Measurements from ENCODE around the gene MFSD11.
"Not testable (repeated sequence)": the region's sequence is repeated elsewhere in the genome, so short reads cannot be mapped to it uniquely, and the experiment has no call there.

The MFSD11 gene

DNA sequence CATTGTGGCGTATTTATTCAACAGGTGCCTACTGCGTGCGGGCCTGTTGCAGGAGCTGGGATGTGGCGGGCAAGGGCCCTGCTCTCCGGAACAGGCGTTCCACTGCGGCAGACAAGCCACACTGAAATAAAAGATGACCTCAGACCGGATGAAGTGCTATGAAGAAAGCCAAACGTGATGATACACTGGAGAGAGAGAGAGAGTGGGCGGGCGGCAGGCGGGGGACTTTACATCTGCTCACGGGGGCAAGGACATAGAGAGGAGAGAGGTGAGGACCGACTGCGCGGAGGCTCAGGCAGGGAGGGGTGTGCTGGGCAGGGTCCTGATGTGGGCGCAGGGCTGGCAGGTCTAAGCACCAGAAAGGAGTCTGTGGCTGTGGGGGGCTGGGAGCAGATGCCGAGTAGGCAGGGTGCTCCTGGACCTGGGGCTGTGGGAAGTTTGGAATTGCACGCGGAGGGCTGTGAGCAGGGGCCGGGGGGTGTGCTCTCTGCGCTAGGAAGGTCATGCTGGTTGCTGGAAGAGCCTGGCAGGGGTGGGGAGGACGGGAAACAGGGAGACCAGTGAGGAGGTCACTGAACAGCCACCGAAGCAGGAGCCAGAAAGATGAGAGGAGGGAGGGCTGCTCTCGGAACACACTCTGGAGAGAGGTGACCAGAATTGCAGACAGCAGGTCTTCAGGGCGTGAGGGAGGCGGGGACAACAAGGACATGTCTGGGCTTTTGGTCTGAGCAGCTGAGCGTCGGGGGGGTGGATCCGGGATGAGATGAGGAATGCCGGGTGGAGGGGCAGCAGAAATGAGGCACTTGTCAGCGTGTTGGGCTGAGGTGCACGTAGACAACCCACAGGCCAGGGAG is 37.1 kb upstream of the MFSD11 start:
- TF ChIP-seq JUND (IDR thresholded peaks at IDR 0.05; ENCODE audit: low read depth), result no peak

DNA sequence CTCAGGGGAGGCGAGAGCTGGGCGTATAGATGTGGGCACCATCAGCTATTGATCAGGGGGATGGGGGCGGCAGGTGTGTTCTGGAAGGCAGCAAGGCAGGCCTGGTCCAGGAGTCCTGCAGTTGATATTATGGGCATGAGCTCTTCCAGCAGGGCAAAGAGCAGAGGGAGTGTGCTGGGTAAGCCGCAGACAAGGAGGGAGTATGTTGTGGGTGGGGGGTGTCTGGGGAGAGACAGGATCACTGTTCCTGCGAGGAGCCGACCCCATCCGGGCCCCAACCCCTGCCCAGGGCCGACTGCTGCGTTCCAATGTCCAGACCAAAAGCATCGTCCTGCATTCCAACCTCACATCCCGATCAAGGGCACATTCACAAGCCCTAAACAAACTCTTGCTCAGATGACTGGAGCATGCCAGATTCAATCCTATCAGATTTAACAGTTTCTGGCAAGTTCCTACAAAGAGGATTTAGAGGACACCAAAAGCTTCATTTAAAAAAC is 36.4 kb upstream of the MFSD11 start:
- no peak for TF ChIP-seq JUND (IDR thresholded peaks at IDR 0.05; ENCODE audit: low read depth)
- DNase-seq (ENCODE audit: low read depth in 1 of 2, low spot score in 1 of 2), result no peak
- in situ Hi-C loops (cut with HindIII; ENCODE audit: low pct_unique_long_range_greater_than_20kb, low sequenced_read_pairs), result no loop called here

More for the DNA sequence above, 37.1 kb upstream of the MFSD11 start:
- no peak for DNase-seq (ENCODE audit: low read depth in 1 of 2, low spot score in 1 of 2)
- in situ Hi-C loops (cut with HindIII; ENCODE audit: low pct_unique_long_range_greater_than_20kb, low sequenced_read_pairs), result no loop called here

DNA sequence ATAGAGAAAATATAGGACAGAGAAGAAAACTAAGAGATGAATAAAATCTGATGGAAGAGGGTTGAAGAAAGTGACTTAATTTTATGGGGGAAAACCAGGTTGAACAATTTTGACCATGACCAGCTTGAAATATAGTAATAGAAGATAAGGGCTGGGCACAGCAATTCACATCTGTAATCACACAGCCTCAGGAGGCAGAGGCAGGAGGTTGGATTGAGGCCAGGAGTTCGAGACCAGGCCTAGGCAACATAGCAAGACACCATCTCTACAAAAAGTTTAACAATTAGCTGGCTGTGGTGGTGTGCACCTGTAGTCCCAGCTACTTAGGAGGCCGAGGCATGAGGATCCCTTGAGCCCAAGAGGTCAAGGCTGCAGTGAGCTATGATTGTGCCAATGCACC is 35.8 kb upstream of the MFSD11 start:
- in situ Hi-C loops (cut with HindIII; ENCODE audit: low pct_unique_long_range_greater_than_20kb, low sequenced_read_pairs), result no loop called here
- TF ChIP-seq JUND (IDR thresholded peaks at IDR 0.05; ENCODE audit: low read depth), result no peak
- no peak for DNase-seq (ENCODE audit: low read depth in 1 of 2, low spot score in 1 of 2)

DNA sequence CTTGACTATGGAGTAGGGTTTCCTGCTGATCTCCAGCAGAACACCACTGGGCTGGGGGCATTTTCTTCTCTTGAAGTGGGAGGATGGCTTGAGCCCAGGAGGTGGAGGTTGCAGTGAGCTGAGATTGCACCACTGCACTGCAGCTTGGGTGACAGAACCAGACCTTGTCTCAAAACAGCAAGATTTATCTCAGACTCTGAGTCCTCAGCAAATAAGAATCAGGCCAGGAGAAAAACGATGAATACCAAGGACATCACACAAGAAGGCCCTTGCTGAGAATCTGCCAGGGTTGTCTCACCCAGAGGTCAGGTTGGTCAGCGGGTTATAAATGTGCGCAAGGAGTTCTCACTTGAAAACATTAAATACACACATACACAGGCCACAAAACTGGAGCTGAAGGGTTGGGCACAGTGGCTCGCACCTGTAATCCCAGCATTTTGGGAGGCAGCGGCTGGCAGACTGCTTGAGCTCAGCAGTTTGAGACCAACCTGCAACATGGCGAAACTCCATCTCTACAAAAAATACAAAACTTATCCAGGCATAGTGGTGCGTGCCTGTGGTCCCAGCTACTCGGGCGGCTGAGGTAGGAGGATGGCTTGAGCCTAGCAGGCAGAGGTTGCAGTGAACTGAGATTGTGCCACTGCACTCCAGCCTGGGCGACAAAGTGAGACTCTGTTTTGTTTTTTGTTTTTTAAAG is 34.8 kb upstream of the MFSD11 start:
- DNase-seq (ENCODE audit: low read depth in 1 of 2, low spot score in 1 of 2), result no peak
- in situ Hi-C loops (cut with HindIII; ENCODE audit: low pct_unique_long_range_greater_than_20kb, low sequenced_read_pairs), result no loop called here
- no peak for TF ChIP-seq JUND (IDR thresholded peaks at IDR 0.05; ENCODE audit: low read depth)

DNA sequence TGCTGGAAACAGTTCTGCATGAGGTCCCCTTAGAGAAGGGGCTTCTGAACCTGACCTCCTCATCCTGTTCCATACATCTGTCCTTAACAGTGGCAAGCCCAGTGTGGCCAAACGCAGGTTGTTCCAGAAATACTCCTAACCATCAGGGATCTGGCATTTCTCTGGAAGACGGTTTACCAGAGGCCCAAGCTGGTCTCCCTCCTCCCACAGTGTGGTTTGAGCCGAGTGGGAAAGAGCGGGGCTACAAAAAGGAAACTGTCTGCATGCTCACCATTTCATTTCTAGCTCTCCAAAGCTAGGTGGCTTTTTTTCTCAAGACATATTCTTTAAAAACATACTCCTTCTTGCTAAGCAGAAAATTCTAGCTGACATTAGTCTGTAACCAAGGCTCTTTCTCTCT is 33.1 kb upstream of the MFSD11 start:
- no peak for DNase-seq (ENCODE audit: low read depth in 1 of 2, low spot score in 1 of 2)
- in situ Hi-C loops (cut with HindIII; ENCODE audit: low pct_unique_long_range_greater_than_20kb, low sequenced_read_pairs), result no loop called here
- TF ChIP-seq JUND (IDR thresholded peaks at IDR 0.05; ENCODE audit: low read depth), result no peak

DNA sequence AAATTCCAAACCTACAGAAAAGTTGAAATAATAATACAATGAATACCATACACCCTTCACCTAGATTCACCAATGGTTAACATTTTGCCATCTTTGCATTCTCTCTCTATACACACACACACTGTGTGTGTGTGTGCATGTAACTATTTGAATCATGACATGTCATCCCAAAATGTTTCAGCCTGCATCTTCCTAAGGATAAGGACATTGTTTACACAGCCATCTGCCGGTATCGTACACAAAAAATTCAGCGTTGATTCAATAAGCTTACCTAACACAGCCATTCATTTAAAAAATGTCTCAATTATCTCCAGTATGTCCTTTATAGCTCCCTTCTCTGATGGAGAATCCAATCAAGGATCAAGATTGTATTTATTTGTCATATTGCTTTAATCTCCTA is 31.1 kb upstream of the MFSD11 start:
- in situ Hi-C loops (cut with HindIII; ENCODE audit: low pct_unique_long_range_greater_than_20kb, low sequenced_read_pairs), result no loop called here
- DNase-seq (ENCODE audit: low read depth in 1 of 2, low spot score in 1 of 2), result no peak
- TF ChIP-seq JUND (IDR thresholded peaks at IDR 0.05; ENCODE audit: low read depth), result no peak

DNA sequence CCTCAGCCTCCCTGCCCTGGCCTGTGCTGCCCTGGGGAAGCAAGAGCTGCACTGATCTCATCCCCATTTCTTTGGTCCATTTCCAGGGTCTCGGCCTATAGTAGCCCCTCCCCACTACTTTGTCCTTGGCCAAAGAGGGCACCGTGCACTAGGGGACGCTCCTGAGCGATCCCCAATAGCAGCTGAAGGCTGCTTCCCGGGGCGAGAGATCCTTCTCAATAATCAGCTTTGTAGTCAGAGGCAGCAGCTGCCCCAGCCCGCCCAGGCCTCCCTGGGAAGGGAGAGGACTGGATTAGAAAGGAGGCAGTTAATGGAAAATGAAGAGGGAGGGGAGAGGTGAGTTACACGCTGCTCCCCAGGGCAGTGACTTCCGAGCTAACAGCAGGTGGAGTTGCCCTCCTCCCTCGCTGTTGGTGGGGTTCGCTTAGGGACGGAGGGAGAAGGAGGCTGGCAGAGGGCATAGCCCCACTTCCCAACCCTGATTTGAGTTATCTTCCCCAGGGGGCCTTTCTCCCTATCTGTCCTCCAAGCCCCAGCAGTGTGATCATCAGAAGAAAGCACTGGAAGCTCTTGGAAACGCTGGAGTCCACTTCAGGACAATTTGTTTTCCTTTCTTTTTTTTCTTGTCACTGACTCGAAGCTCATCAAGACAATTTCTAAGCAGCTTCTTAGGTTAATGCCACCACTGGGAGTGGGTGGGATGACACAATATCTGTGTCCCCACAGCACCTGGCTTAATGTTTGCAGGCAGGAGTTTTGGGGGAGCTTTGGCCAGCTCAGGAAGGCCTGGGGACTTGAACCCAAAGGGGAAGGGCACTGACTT is 29.7 kb upstream of the MFSD11 start:
- in situ Hi-C loops (cut with HindIII; ENCODE audit: low pct_unique_long_range_greater_than_20kb, low sequenced_read_pairs), result no loop called here
- no peak for TF ChIP-seq JUND (IDR thresholded peaks at IDR 0.05; ENCODE audit: low read depth)
- no peak for DNase-seq (ENCODE audit: low read depth in 1 of 2, low spot score in 1 of 2)

DNA sequence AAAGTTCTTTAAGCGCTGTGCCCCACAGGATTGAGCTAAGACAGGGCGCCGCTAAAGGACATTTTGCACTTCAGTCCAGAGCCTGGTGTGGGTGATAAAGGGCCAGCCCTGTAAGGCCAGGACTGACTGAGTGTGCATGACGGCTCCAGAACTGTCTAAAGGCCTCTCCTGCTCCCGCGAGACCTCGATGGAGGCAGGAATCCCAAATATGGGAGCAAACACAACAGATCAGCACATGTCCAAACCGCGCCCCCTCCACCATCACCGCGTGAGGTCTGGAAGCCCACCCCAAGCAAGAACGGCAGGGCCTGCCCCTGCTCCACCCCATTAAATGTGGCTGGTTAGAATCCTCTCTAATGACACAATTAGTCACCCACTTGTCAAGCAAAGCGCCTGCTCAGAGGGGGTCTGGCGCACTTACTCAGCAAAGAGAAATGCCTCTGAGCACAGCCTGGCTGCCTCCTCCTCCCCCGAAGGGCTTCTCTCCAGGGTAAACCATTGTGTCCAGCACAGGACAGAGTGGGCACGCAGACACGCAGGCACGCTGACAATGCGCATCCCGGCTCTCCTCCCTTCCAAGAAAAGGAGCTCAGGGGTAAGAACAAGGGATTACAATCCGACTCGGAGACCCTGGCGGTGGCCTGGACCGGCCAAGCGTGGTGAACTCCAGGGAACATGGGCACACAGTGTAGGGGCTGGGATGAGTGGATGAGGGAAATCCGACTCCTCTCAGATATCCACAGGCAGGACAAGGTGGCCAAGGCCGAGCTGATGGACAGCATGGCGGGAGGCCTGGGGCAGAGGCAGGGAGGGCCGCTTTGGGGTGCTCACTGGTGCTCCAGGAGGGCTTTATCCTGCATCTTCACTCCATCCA is 28.6 kb upstream of the MFSD11 start:
- in situ Hi-C loops (cut with HindIII; ENCODE audit: low pct_unique_long_range_greater_than_20kb, low sequenced_read_pairs), result no loop called here
- no peak for TF ChIP-seq JUND (IDR thresholded peaks at IDR 0.05; ENCODE audit: low read depth)
- no peak for DNase-seq (ENCODE audit: low read depth in 1 of 2, low spot score in 1 of 2)

DNA sequence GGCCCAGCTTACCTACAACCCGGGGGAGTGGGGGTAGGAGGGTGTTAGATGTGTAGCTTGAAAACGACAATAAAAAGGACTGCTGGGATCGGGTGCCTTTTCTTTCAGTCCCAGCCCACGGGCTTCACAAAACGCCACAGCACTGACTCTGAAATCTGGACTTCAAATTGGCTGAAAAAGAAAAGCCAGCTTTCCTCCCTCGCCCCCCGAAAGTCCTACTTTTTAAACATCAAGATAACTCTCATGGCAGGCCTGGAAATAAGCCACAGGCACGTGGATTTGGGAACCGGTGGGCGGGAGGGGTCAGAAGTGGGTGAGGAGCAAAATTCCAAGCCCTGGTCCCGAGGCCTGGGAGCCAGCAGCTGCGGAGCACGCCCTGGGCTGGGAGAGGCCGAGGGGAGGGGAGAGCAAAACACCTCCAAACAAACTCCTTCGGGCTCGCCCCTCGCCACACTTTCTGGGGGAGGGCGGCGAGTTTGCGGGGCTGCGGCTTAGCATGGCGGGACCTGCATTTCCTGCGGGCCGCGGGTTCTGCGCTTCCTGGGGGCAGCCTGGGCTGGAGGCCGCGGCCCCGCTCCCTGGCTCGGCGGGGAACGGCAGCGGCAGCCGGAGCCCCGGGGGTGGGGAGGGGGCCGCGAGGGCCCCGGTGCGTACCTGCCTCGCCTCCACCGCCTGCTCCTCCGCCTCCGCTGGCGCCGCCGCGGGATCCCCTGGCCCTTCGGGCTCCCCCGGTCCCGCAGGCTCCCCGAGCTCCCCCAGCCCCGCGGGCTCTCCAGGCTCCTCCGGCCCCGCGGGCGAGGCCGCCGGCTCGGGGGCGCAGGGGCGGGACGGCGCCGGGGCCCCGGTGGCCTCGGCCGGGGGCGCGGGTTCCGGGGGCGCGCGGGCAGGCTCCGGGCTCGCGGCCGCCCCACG is 27.7 kb upstream of the MFSD11 start:
- in situ Hi-C loops (cut with HindIII; ENCODE audit: low pct_unique_long_range_greater_than_20kb, low sequenced_read_pairs); DNase-seq (ENCODE audit: low read depth in 1 of 2, low spot score in 1 of 2): not testable (repeated sequence)

DNA sequence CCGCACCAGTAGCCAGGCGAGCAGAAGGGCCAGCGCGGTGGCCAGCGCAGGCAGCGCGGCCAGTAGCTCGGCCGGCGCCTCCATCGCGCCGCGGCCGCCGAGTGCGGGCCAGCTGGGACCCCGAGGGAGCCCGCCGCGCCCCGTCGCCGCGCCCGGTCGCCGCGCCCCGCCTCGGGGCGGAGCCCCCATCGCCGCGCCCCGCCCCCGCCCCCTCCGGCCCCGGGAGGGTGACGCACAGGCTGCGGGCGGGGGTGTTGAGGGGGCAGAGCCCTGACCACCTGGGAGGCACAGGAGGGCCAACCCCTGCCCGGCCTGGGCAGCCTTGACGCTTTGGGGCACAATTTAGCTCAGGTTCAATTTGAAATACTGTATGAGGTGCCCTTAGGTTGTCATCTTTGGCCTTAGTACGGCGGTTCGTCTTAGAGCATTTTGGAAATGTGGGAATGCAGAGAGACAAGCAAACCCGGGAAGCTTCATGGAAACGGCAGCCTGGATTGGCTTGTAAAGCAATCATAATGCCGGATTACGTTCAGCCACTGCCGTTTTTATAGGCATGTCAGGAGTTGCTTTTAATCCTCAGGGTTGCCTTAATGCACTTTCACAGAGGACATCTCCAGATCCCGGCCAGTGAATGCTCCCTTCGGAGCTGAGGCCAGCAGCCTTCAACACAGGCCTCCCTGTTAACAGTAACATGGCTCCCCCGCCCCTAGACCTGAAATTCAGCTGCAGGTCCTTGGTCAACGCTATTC is 26.9 kb upstream of the MFSD11 start, which contains the start of gene MXRA7:
MXRA7 (minus strand) TSS at position 103 of the 749 bp plus-strand sequence; CDS start at position 84, 19 bp downstream.
- in situ Hi-C loops (cut with HindIII; ENCODE audit: low pct_unique_long_range_greater_than_20kb, low sequenced_read_pairs), result no loop called here
- DNase-seq (ENCODE audit: low read depth in 1 of 2, low spot score in 1 of 2), result peak; percentile 61 to 78
- TF ChIP-seq JUND (IDR thresholded peaks at IDR 0.05; ENCODE audit: low read depth), result no peak

DNA sequence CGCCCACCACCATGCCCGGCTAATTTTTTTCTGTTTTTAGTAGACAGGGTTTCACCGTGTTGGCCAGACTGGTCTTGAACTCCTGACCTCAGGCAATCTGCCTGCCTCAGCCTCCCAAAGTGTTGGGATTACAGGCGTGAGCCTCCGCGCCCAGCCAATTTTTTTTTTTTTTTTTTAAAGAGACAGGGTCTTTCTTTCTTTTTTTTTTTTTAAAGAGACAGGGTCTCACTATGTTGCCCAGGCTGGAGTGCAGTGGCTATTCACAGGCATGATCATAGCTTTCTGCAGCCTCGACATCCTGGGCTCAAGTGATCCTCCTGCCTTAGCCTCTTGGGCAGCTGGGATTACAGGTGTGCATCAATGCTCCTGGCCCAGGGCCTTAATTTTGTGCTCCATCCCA is 25.6 kb upstream of the MFSD11 start:
- in situ Hi-C loops (cut with HindIII; ENCODE audit: low pct_unique_long_range_greater_than_20kb, low sequenced_read_pairs); DNase-seq (ENCODE audit: low read depth in 1 of 2, low spot score in 1 of 2): not testable (repeated sequence)
